ENCODE results near the gene OR51L1.

OR51L1 gene

DNA sequence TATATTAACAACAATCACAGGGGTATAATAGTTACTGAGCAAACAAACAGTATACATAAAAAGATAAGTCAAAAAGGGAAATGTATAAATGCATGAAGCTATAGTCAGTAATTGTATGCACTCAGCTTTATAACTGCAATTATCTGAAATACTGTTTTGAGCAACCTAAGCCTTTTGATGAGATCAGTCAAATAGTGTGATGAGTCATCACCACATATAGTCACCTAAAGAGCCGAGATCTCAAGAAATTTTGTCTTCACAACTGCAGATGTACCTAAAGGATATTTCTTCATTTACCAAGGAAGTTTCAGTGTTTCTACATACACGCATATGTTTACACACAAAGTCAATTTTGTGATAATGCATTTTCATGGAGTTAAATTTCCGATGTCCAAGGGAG lies 33.8 kb upstream of the OR51L1 start:
- Histone ChIP-seq H3K36me3 (ENCODE audit: insufficient read depth, low read length) (no peaks in the 10 kb centered on the region), H3K27me3 (ENCODE audit: insufficient read depth, low read length, poor library complexity, severe bottlenecking) (no peaks in the 10 kb centered on the region), H3F3A (ENCODE audit: low read depth) (no peaks in the 10 kb centered on the region), H3K79me2 (ENCODE audit: insufficient read depth, low read length) (no peaks in the 10 kb centered on the region), H3K9me2 (replicated peaks; ENCODE audit: low read depth, low read length) (no peaks in the 10 kb centered on the region), H2AFZ (ENCODE audit: low read length) (no peak overlapping the region), H4K20me1 (ENCODE audit: insufficient read depth, low read length, poor library complexity, severe bottlenecking) (no peaks in the 10 kb centered on the region), H3K4me1 (ENCODE audit: insufficient read depth, low read length, poor library complexity, severe bottlenecking) (no peaks in the 10 kb centered on the region), H3K9me3 (ENCODE audit: insufficient read depth, low read depth, low read length) (no peaks in the 10 kb centered on the region), H3K4me3 (ENCODE audit: low read length, poor library complexity, severe bottlenecking) (no peak overlapping the region), H3K9ac (ENCODE audit: low read depth, low read length, poor library complexity, severe bottlenecking) (no peak overlapping the region), H3K4me2 (ENCODE audit: low read depth, low read length, poor library complexity, severe bottlenecking) (no peak overlapping the region)
- no peak for TF ChIP-seq EZH2phosphoT487 (IDR thresholded peaks at IDR 0.05; ENCODE audit: borderline replicate concordance)
- TF ChIP-seq, protein P1, sequence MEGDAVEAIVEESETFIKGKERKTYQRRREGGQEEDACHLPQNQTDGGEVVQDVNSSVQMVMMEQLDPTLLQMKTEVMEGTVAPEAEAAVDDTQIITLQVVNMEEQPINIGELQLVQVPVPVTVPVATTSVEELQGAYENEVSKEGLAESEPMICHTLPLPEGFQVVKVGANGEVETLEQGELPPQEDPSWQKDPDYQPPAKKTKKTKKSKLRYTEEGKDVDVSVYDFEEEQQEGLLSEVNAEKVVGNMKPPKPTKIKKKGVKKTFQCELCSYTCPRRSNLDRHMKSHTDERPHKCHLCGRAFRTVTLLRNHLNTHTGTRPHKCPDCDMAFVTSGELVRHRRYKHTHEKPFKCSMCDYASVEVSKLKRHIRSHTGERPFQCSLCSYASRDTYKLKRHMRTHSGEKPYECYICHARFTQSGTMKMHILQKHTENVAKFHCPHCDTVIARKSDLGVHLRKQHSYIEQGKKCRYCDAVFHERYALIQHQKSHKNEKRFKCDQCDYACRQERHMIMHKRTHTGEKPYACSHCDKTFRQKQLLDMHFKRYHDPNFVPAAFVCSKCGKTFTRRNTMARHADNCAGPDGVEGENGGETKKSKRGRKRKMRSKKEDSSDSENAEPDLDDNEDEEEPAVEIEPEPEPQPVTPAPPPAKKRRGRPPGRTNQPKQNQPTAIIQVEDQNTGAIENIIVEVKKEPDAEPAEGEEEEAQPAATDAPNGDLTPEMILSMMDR (conservative IDR thresholded peaks at IDR 0.05; ENCODE audit: low read length), result no peak

DNA sequence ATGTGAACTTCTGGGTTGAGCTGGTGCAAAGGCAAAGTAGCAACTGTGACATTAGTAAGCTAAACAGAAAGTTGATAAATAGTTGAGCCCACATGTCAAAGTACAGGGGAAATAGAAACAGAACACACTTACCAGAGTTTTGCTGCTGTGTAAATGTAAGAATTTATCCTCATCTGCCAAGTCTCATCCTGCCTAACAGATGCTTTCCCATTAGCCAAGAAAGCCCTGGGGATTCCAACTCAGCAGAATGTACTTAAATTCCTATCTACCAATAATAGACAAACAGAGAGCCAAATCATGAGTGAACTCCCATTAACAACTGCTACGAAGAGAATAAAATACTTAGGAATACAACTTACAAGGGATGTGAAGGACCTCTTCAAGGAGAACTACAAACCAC lies 31.8 kb upstream of the OR51L1 start:
- no peak overlapping the region for H3K4me2 ChIP-seq (ENCODE audit: low read depth, low read length, poor library complexity, severe bottlenecking)
- no peak overlapping the region for H2AFZ ChIP-seq (ENCODE audit: low read length)
- no peaks in the 10 kb centered on the region for H3F3A ChIP-seq (ENCODE audit: low read depth)
- no peaks in the 10 kb centered on the region for H3K36me3 ChIP-seq (ENCODE audit: insufficient read depth, low read length)
- no peaks in the 10 kb centered on the region for H4K20me1 ChIP-seq (ENCODE audit: insufficient read depth, low read length, poor library complexity, severe bottlenecking)
- TF ChIP-seq, protein P1 (conservative IDR thresholded peaks at IDR 0.05; ENCODE audit: low read length), result no peak
- TF ChIP-seq EZH2phosphoT487 (IDR thresholded peaks at IDR 0.05; ENCODE audit: borderline replicate concordance), result no peak
- no peaks in the 10 kb centered on the region for H3K9me3 ChIP-seq (ENCODE audit: insufficient read depth, low read depth, low read length)
- no peak overlapping the region for H3K4me3 ChIP-seq (ENCODE audit: low read length, poor library complexity, severe bottlenecking)
- H3K4me1 ChIP-seq (ENCODE audit: insufficient read depth, low read length, poor library complexity, severe bottlenecking), result no peaks in the 10 kb centered on the region
- no peaks in the 10 kb centered on the region for H3K79me2 ChIP-seq (ENCODE audit: insufficient read depth, low read length)
- H3K9me2 ChIP-seq (replicated peaks; ENCODE audit: low read depth, low read length), result no peaks in the 10 kb centered on the region
- H3K27me3 ChIP-seq (ENCODE audit: insufficient read depth, low read length, poor library complexity, severe bottlenecking), result no peaks in the 10 kb centered on the region
- no peak overlapping the region for H3K9ac ChIP-seq (ENCODE audit: low read depth, low read length, poor library complexity, severe bottlenecking)

DNA sequence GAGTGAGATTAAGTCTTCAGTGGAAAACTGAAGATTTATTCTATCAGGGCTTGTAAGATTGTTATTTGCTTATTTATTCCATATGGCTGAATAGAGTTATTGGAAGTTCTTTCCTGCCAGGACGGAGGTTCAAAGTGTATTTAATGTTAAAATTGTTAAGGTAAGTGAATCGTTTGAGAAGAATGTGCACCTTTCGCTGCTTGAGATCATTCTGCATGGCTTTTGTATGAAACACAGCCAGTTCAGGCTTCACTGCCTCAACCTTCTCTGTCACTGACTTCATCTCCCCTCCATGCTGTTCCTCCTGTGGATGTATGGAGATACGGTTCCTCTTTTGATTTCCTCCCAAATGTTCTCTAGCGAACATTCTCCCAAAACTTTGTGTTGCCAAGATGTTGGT lies 19.2 kb upstream of the OR51L1 start:
- H3K79me2 ChIP-seq (ENCODE audit: insufficient read depth, low read length), result no peaks in the 10 kb centered on the region
- no peaks in the 10 kb centered on the region for H3K9me2 ChIP-seq (replicated peaks; ENCODE audit: low read depth, low read length)
- no peaks in the 10 kb centered on the region for H3F3A ChIP-seq (ENCODE audit: low read depth)
- no peak overlapping the region for H3K4me3 ChIP-seq (ENCODE audit: low read length, poor library complexity, severe bottlenecking)
- 0 out of 2 replicates have a peak, but pooled peaks cover 3% of the 10 kb centered on the region for H3K9me3 ChIP-seq (ENCODE audit: insufficient read depth, low read depth, low read length)
- no peak for TF ChIP-seq EZH2phosphoT487 (IDR thresholded peaks at IDR 0.05; ENCODE audit: borderline replicate concordance)
- TF ChIP-seq, protein P1 (conservative IDR thresholded peaks at IDR 0.05; ENCODE audit: low read length), result no peak
- H3K4me2 ChIP-seq (ENCODE audit: low read depth, low read length, poor library complexity, severe bottlenecking), result no peak overlapping the region
- H3K36me3 ChIP-seq (ENCODE audit: insufficient read depth, low read length), result no peaks in the 10 kb centered on the region
- no peaks in the 10 kb centered on the region for H4K20me1 ChIP-seq (ENCODE audit: insufficient read depth, low read length, poor library complexity, severe bottlenecking)
- H3K27me3 ChIP-seq (ENCODE audit: insufficient read depth, low read length, poor library complexity, severe bottlenecking), result no peaks in the 10 kb centered on the region
- no peaks in the 10 kb centered on the region for H3K4me1 ChIP-seq (ENCODE audit: insufficient read depth, low read length, poor library complexity, severe bottlenecking)
- no peak overlapping the region for H3K9ac ChIP-seq (ENCODE audit: low read depth, low read length, poor library complexity, severe bottlenecking)
- no peak overlapping the region for H2AFZ ChIP-seq (ENCODE audit: low read length)

Measured in Loucy (cell line).